ENCODE results near the gene PSMG4.

The PSMG4 gene

DNA sequence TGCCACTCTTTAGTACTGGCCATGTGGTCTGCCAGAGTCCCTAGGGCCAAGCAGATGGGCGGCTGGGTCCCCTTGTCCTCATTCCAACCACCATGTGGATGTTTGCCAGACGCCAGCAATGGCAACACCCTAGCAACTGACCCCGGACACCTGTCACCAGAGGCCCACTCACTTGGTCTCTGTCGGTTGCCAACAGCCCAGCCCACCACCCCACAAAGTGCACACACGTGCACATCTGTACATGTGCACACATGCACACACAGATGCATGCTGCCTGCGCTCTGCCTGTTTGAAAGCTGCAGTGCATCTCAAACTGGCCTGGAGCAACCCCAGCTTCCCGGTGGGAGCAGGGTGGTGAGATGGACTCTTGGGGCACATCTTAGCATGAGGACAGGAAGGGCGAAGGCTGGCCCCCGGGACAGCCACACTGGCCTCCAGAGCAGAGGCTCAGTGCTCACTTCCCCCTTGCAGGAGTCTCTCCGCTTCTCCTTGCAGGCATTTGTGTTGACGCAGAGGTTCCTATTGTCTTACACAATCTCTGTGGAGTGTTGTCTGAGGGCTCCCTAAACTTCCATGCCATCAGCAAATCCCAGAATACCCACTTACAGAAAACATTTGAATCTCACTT, 54.0 kb downstream of the PSMG4 start:
- DNase-seq = no peak

- no peak for DNase-seq
These were observed 55.4 kb downstream of the PSMG4 start for GRCh38 chr6:3314176-3314575.

GRCh38 chr6:3314621-3315467, 56.1 kb downstream of the PSMG4 start:
- DNase-seq = no peak

DNA sequence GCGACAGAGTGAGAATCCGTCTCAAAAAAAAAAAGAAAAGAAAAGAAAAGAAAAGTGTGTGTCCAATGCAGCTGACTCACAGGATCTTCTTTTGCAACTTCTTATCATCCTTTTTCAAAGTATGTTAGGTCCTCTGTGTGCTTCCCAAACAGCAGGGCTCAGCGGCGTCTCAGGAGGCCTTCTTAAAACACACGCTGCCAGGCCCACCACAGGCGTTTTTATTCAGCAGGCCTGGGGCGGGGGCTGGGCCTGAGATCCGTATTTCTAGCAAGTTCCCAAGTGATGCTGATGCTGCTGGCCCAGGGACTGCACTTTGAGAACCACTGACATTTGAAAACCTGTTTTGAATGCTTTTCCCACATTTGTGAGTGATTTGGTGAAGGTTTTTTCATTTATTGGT, 57.1 kb downstream of the PSMG4 start:
- DNase-seq = no peak

- DNase-seq = no peak
These were observed 57.6 kb downstream of the PSMG4 start for GRCh38 chr6:3316331-3316730.

GRCh38 chr6:3316818-3317217, 58.1 kb downstream of the PSMG4 start:
- no peak for DNase-seq
